ENCODE results near the gene ZNF850. TPM values are rescaled to one million over a fixed set of nuclear protein-coding genes. Genes with fewer than 3 reads are reported as not detected.

ZNF850 gene
- total and polyA plus RNA-seq, 2 experiments from 2014 or later = 1.1 to 7.6 TPM

DNA sequence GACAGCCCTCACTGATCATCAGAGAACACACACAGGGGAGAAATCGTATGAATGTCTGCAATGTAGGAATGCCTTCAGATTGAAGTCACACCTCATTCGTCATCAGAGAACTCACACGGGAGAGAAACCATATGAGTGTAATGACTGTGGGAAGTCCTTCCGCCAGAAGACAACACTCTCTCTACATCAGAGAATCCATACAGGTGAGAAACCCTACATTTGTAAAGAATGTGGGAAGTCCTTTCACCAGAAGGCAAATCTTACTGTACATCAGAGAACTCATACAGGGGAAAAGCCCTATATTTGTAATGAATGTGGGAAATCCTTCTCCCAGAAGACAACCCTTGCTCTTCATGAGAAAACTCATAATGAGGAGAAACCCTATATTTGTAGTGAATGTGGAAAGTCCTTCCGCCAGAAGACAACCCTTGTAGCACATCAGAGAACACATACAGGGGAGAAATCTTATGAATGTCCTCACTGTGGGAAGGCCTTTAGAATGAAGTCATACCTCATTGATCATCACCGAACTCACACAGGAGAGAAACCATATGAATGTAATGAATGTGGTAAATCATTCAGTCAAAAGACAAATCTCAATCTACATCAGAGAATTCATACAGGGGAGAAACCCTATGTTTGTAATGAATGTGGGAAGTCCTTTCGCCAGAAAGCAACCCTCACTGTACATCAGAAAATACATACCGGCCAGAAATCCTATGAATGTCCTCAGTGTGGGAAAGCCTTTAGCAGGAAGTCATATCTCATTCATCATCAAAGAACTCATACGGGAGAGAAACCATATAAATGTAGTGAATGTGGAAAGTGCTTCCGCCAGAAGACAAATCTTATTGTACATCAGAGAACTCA lies 52.7 kb downstream of the ZNF850 start:
- Histone ChIP-seq H3K27ac (no peak overlapping the region), H3K9me2 (replicated peaks; ENCODE audit: insufficient read depth) (no peaks in the 10 kb centered on the region), H3K9me3 (ENCODE audit: low read depth) (peaks cover 79% of the 10 kb centered on the region), H4K20me1 (ENCODE audit: insufficient read depth, poor library complexity, severe bottlenecking) (no peaks in the 10 kb centered on the region), H2AFZ (no peak overlapping the region), H3K36me3 (replicated peaks; ENCODE audit: insufficient read depth, low read depth) (peaks cover 38% of the 10 kb centered on the region), H3K79me2 (no peaks in the 10 kb centered on the region), H3K4me2 (no peak overlapping the region), H3K27me3 (no peaks in the 10 kb centered on the region), H3K4me3 (no peak overlapping the region), H3K4me1 (ENCODE audit: insufficient read depth) (no peaks in the 10 kb centered on the region)
- TF ChIP-seq EZH2phosphoT487 (IDR thresholded peaks at IDR 0.05; ENCODE audit: low read depth, severe bottlenecking, unreplicated experiment) (no peak), EZH2 (IDR thresholded peaks at IDR 0.05; ENCODE audit: borderline replicate concordance) (no peak)
- TF ChIP-seq, protein P1, sequence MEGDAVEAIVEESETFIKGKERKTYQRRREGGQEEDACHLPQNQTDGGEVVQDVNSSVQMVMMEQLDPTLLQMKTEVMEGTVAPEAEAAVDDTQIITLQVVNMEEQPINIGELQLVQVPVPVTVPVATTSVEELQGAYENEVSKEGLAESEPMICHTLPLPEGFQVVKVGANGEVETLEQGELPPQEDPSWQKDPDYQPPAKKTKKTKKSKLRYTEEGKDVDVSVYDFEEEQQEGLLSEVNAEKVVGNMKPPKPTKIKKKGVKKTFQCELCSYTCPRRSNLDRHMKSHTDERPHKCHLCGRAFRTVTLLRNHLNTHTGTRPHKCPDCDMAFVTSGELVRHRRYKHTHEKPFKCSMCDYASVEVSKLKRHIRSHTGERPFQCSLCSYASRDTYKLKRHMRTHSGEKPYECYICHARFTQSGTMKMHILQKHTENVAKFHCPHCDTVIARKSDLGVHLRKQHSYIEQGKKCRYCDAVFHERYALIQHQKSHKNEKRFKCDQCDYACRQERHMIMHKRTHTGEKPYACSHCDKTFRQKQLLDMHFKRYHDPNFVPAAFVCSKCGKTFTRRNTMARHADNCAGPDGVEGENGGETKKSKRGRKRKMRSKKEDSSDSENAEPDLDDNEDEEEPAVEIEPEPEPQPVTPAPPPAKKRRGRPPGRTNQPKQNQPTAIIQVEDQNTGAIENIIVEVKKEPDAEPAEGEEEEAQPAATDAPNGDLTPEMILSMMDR (IDR thresholded peaks at IDR 0.05; ENCODE audit: poor library complexity) = no peak
- no peak for DNase-seq (ENCODE audit: low spot score)
- 99% methylated on average over 10 of the region's 10 CpGs for WGBS (ENCODE audit: low lambda C conversion rate, missing lambda C conversion rate)

DNA sequence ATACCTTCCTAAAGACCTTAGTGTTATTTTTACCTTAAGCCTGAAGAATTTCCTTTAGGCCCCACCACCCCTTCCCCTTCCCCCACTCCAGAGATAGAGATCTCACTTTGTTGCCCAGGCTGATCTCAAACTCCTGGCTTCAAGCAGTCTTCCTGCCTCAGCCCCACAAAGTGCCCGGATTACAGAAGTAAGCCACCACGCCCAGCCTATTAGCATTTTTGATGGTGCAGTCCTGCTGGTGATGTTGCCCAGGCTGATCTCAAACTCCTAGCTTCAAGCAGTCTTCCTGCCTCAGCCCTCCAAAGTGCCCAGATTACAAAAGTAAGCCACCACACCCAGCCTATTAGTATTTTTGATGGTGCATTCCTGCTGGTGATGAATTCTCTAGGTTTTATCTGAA lies 63.2 kb downstream of the ZNF850 start:
- peaks cover 54% of the 10 kb centered on the region for H3K79me2 ChIP-seq
- H4K20me1 ChIP-seq (ENCODE audit: insufficient read depth, poor library complexity, severe bottlenecking) = no peaks in the 10 kb centered on the region

DNA sequence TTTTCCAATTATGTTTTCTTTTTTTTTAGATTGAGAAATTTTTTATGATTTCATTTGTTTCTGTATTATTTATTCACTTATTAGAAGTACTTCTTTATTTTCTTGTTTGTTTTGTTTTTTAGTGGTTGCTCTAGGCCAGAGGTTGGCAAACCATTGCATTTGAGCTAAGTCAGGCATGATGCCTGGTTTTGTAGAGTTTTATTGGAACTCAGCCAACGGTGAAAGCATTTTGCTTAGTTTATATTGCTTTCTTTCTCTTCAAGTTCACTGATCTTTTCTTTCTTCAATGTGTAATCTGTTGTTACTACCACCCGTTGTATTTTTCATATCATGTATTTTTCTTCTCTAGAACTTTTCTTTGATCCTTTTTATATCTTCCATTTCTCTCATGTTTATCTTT lies 65.5 kb downstream of the ZNF850 start:
- WGBS (ENCODE audit: low lambda C conversion rate, missing lambda C conversion rate) = 88% methylated on average over 2 of the region's 2 CpGs
- Histone ChIP-seq H3K27me3 (no peaks in the 10 kb centered on the region), H4K20me1 (ENCODE audit: insufficient read depth, poor library complexity, severe bottlenecking) (no peaks in the 10 kb centered on the region), H3K79me2 (peaks cover 59% of the 10 kb centered on the region), H3K9me3 (ENCODE audit: low read depth) (peaks cover 70% of the 10 kb centered on the region), H3K9me2 (replicated peaks; ENCODE audit: insufficient read depth) (no peaks in the 10 kb centered on the region), H3K4me1 (ENCODE audit: insufficient read depth) (no peaks in the 10 kb centered on the region), H2AFZ (no peak overlapping the region), H3K36me3 (replicated peaks; ENCODE audit: insufficient read depth, low read depth) (peaks cover 7% of the 10 kb centered on the region), H3K4me2 (no peak overlapping the region), H3K27ac (no peak overlapping the region), H3K4me3 (no peak overlapping the region)
- DNase-seq (ENCODE audit: low spot score) = no peak
- TF ChIP-seq EZH2 (IDR thresholded peaks at IDR 0.05; ENCODE audit: borderline replicate concordance) = no peak

More for the DNA sequence above, 63.2 kb downstream of the ZNF850 start:
- no peaks in the 10 kb centered on the region for H3K4me1 ChIP-seq (ENCODE audit: insufficient read depth)
- H3K9me2 ChIP-seq (replicated peaks; ENCODE audit: insufficient read depth) = no peaks in the 10 kb centered on the region
- TF ChIP-seq, protein P1 (IDR thresholded peaks at IDR 0.05; ENCODE audit: poor library complexity) = no peak
- no peak for TF ChIP-seq EZH2 (IDR thresholded peaks at IDR 0.05; ENCODE audit: borderline replicate concordance)
- DNase-seq (ENCODE audit: low spot score) = no peak
- H3K9me3 ChIP-seq (ENCODE audit: low read depth) = peaks cover 84% of the 10 kb centered on the region
- no peak overlapping the region for H3K4me2 ChIP-seq
- WGBS (ENCODE audit: low lambda C conversion rate, missing lambda C conversion rate) = 100% methylated on average over 2 of the region's 2 CpGs
- no peak overlapping the region for H2AFZ ChIP-seq
- H3K4me3 ChIP-seq = no peak overlapping the region
- peaks cover 24% of the 10 kb centered on the region for H3K36me3 ChIP-seq (replicated peaks; ENCODE audit: insufficient read depth, low read depth)
- no peaks in the 10 kb centered on the region for H3K27me3 ChIP-seq
- no peak overlapping the region for H3K27ac ChIP-seq

DNA sequence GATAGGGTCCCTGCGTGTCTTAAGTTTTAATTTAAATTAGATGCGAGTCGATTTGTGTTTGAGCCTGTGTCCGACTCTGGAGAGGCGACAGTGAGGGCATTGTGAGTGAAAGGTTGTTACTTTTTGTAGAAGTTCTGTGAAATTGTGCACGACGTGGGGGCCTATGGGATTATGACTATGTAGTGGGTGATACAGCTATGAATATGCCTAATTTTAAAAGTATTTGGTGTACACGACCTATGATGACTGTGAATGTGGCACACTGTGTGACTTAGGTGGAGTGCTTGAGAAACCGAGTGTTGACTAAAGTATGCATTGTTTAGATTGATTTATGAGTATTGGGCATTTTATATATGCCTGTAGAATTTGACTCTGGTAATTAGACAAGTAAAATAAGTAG lies 84.5 kb downstream of the ZNF850 start:
- DNase-seq (ENCODE audit: low spot score) = no peak
- Histone ChIP-seq H3K4me1 (ENCODE audit: insufficient read depth) (peaks cover 12% of the 10 kb centered on the region), H4K20me1 (ENCODE audit: insufficient read depth, poor library complexity, severe bottlenecking) (no peaks in the 10 kb centered on the region), H3K4me2 (peak overlapping the region; percentile 93), H2AFZ (peak overlapping the region; percentile 86), H3K36me3 (replicated peaks; ENCODE audit: insufficient read depth, low read depth) (no peaks in the 10 kb centered on the region), H3K9me2 (replicated peaks; ENCODE audit: insufficient read depth) (no peaks in the 10 kb centered on the region), H3K27me3 (no peaks in the 10 kb centered on the region), H3K4me3 (peak overlapping the region; percentile 95), H3K27ac (peak overlapping the region; percentile 80), H3K9me3 (ENCODE audit: low read depth) (peaks cover 20% of the 10 kb centered on the region), H3K79me2 (peaks cover 61% of the 10 kb centered on the region)
- TF ChIP-seq EZH2phosphoT487 (IDR thresholded peaks at IDR 0.05; ENCODE audit: low read depth, severe bottlenecking, unreplicated experiment) = no peak
- TF ChIP-seq EZH2 (IDR thresholded peaks at IDR 0.05; ENCODE audit: borderline replicate concordance) = no peak
- TF ChIP-seq, protein P1 (IDR thresholded peaks at IDR 0.05; ENCODE audit: poor library complexity) = no peak
- 11% methylated on average over 9 of the region's 9 CpGs for WGBS (ENCODE audit: low lambda C conversion rate, missing lambda C conversion rate)

Data from hepatocyte (in vitro differentiated cells).